ENCODE measurements around the gene RFX1.
"Not testable (repeated sequence)": the region's sequence is repeated elsewhere in the genome, so short reads cannot be mapped to it uniquely, and the experiment has no call there.

The RFX1 gene

GRCh38 chr19:13979244-13979615 lies 26.9 kb downstream of the RFX1 start:
- no peak for DNase-seq (ENCODE audit: low read depth in 2 of 2)

DNA sequence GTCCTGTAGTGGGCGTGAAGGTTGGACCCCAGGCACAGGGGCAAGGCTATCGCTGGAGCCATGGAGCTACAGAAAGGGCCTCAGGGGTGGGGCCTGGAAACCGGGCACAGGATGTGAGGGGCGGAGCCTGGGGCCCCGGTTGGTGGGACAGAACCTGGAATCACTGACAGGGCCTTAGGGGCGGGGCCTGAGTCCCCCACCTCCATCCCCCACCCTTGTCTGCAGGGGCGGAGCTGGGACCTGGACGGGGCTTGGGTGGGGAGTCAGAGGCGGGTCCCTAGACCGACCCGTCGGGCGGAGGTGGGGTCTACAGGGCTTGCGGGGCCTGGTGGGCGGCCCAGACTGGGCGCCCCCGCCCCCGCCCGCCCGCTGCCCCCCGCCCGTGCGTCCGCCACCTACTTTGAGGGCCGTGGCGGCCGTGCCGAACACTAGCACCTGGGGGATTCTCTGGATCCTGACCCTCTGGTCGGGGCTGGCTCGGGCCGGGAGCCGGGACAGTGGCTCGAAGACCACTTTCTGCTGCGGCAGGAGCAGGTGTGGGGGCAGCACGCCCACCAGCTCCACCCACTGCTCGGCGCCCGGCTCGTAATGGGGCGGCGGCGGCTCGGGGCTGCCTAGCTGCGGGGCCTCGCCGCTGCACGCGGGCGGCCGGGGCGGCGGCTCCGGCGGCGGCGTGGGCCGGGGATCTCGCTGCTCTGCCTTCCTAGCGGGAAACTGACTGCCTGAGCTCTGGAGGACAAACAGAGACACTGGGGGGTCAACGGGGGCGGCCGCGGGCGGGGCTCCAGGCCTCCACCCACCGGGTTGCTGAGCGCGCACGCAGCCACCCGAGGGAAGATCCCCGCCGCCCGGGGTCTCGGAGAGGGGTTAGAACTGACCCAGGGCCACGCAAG lies 27.5 kb downstream of the RFX1 start:
- DNase-seq (ENCODE audit: low read depth in 2 of 2) = no peak

DNA sequence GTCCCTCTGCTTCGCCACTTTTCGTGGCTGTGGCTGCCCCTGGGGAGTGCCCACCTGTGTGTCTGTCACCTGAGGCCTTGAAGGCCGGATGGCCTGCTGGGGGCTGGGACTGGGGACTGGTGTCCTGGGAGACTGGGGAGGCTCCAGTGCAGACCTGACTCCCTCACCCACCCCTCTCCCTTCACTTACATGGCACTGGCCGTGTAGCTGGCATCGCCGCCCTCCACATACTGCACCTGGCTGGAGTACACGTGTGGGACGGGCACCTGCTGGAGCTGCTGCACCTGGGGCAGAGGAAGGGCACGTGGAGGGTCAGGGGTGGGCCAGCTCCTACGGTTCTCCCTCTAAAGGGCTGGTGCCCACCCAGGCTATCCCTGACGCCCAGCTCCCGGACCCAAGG lies 28.3 kb downstream of the RFX1 start:
- no peak for DNase-seq (ENCODE audit: low read depth in 2 of 2)

DNA sequence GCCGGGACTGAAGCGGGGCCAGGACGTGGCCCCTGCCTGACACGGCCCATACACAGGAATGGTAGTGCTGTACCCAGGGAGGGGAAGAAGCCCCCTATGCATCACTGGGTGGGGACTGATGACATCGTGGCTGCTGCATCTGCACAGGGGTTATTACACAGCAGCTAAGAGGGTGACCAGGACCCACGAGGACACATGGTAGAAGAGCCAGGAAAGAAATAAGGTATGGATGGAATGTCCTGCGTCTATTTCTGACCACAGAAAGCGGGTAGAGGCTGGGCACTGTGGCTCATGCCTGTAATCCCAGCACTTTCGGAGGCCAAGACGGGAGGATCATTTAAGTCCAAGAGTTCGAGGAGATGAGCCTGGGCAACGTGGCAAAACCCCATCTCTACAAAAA lies 29.7 kb downstream of the RFX1 start:
- DNase-seq (ENCODE audit: low read depth in 2 of 2) = no peak

DNA sequence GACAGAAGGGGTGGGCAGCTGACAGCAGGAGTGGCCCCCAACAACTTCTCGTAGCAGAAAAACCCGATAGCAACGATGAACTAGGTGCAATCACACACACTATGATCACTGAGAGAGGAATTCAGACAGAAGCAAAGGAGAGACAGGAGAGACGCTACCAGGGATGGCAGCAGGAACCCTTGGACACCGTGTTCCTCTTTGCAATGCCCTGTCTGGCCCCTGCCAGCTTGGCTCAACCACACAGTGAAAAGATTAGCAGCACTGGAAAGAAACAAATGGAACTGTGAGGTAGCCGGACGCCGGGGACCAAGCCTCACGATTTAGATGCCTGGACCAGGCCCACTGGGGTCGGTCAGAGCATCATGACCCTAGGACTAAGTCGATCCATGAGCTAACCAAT lies 30.2 kb downstream of the RFX1 start:
- no peak for DNase-seq (ENCODE audit: low read depth in 2 of 2)

DNA sequence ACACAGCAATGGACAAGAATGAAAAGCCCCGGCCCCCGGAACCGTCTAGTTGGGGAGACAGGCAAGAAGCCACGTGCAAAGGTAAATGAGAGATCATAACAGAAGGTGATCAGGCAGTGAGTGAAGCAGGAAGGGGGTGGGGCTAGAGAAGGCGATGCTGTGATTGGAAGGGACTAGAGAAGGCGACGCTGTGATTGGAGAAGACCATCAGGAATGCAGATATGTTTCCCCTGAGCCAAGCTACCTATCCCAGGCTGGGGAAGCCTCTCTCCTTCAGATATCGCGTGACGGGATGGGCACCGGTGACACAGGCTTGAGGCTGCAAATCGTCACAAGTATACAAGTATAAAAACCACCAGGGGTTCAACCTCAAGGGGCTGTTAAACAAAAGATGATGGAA lies 32.0 kb downstream of the RFX1 start:
- DNase-seq (ENCODE audit: low read depth in 2 of 2) = no peak

- not testable (repeated sequence) for DNase-seq (ENCODE audit: low read depth in 2 of 2)
These were observed 32.6 kb downstream of the RFX1 start for GRCh38 chr19:13973479-13973878.

GRCh38 chr19:13972368-13973155 lies 33.6 kb downstream of the RFX1 start:
- DNase-seq (ENCODE audit: low read depth in 2 of 2) = no peak

- DNase-seq (ENCODE audit: low read depth in 2 of 2) = not testable (repeated sequence)
These were observed 34.3 kb downstream of the RFX1 start for GRCh38 chr19:13971868-13972267.

GRCh38 chr19:13969897-13970296 lies 36.2 kb downstream of the RFX1 start:
- no peak for DNase-seq (ENCODE audit: low read depth in 2 of 2)

- no peak for DNase-seq (ENCODE audit: low read depth in 2 of 2)
These were observed 37.1 kb downstream of the RFX1 start for GRCh38 chr19:13968999-13969398.

DNA sequence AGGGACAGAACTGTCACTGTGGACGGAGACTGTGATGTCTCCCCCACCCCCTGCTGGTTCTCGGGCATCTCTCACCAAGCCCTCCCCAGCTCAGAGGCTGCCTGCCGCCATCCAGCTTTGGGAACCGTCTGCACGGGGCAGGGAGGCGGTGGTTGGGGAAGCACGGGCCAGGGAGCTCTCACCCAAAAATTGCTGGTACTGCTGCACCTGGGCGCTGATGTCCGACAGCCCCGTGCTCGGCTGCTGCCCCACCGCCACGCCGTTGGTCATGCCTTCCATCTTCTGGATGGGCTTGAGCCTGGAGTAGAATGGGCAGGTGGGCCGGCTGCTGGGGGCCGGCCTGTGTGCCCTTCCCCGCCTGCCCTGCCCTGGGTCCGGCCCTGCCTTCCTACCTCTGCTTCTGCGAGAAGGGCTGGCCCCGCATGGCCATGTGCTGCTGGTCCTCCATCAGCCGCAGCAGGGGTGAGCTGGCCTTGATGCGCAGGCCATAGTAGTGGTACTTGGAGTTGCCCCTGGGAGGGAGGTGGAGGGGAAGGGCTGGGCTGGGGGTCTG lies 37.7 kb downstream of the RFX1 start:
- DNase-seq (ENCODE audit: low read depth in 2 of 2) = no peak

GRCh38 chr19:13967206-13967605 lies 38.9 kb downstream of the RFX1 start:
- not testable (repeated sequence) for DNase-seq (ENCODE audit: low read depth in 2 of 2)

DNA sequence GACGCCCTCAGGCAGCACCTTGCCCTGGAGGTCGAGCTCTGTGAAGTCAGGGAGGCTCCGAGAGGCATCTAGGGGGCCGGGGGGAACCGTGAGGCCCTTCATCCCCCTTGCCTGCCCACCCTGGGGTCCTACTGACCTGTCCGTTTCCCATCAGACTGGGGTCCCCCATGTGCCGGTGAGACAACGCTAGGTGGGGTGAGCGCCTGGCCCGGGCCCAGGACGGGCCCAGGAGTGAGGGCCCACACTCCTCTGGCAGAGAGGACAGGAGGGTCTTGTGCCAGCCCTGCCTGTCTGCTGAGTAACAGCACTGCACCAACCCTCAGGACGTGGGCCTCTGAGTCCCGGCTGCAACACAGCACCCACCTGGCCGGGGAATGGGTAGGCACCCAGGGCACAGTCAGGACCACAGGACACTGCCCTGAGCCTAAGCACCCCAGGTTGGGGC lies 39.4 kb downstream of the RFX1 start:
- DNase-seq (ENCODE audit: low read depth in 2 of 2) = no peak

DNA sequence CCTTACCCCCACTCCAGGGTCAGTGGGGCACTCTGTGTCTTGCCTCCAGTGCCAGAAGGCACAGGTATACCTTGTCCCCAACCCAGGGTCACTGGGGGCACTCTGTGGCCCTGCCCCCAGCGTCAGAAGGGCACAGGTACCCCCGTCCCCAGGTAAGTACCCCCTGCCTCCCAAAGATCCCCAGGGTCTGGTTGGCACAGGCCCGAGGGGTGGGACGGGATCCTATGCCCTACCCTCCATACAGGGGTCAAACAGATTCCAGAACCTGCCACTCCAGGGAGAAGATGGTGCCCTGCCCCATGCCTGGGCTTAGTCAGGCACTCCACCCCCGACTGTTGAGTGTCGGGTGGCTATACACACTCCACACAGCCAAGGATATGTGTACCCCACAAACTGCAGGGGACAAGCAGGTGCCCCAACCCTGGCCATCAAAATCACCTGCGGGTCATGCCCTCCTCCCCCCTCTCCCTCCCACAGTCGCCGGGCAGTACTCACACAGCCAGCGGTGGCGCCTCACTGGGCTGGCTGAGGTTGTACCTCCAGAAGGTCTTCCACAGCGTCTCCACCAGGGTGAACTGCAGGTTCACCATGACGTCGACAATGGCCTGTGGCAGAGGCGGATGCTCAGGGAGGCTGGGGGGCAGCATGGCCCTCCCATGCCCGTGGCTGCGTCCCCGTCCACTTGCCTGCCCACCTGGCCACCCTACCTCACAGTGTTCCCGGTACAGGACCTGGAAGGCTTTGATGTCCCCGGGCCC lies 40.0 kb downstream of the RFX1 start:
- no peak for DNase-seq (ENCODE audit: low read depth in 2 of 2)

DNA sequence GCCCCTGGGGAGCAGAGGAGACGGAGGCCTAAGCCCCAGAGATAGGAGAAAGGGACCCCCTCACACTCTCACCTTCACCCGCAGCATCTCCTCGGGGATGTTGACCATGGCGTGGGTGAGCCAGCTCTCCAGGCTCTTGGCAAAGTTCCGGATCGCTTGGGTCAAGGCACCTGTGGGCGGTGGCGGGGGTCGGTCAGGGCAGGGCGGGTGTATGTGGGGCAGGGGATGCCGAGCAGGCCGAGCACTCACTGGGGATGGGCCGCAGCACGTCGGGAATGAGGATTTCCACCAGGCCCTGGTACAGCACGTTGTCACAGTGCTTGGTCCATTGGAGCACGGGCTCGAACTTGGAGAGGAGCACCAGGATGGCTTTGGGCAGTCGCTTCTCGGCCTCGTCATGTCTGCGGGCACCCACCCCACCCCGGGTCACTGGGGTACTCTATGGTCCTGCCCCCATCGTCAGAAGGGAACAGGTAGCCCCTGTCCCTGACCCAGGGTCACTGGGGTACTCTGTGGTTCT lies 40.7 kb downstream of the RFX1 start:
- DNase-seq (ENCODE audit: low read depth in 2 of 2) = no peak

DNA sequence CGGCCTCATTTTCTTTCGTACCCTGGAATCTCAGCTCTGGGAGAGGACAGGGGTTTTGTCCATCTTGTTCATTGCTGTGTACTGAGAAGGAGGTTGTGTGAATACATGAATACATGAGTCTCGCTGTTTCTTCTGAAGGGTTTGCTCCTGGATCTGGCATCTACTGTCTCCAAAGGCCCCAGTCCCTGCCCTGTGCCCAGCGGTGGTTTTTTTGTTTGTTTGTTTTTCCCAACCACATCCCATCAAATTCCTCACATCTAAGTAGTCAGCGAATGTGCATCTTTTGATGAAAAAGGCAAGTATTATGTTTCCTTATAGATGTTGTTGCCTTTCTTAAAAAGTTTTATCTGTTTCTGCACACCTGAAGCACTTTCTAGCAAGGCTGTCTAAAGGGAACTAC lies 41.3 kb downstream of the RFX1 start:
- no peak for DNase-seq (ENCODE audit: low read depth in 2 of 2)

DNA sequence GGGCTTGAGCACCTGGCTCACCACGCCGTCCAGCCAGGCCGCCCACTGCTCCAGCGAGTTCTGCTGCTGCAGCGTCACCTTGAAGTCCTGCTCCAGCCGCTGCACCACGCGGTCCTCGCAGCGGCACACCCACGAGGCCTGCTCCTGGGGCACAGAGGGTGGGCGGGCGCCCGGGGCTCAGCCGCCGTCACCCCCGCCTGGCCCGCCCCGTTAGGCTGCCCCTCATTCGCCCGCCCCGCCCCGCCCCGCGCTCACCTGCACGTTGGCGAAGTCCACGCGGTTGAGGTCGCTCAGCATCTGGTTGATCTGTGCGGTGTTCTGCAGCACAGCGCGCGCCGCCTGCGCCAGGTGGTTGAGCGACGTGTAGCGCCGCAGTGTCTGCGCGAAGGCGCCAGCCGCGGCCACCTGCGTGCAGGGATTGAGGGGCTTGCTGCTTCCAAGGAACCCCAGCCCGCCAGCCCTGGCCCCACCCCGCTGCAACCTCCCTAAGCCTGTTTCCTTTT lies 42.5 kb downstream of the RFX1 start:
- no peak for DNase-seq (ENCODE audit: low read depth in 2 of 2)

- no peak for DNase-seq (ENCODE audit: low read depth in 2 of 2)
These were observed 43.2 kb downstream of the RFX1 start for GRCh38 chr19:13962699-13963602.

Data from stimulated activated CD8-positive, alpha-beta memory T cell treated with anti-CD3 and anti-CD28 coated beads, Interleukin-7, amount 100 ng/mL, for 1 hour (primary cell).